Activated CD8-positive, alpha-beta T cell treated with anti-CD3 and anti-CD28 coated beads, Interleukin-2, amount 10 ng/mL, durations not matched to agents 7 days and 5 days (primary cell): ENCODE measurements around the gene AGPAT1. TPM values are rescaled to one million over a fixed set of nuclear protein-coding genes. Genes with fewer than 3 reads are reported as not detected.

ENCODE experiments used
- ATAC-seq: fragments of 150-1000 bp; cut with Tn5 transposase; one replicate; pipeline ENCODE4 v1.10.0; 2021; ENCODE audit warnings: moderate library complexity
- CTCF ChIA-PET: fragments of 350-600 bp; sonication (Branson Sonifier 250); formaldehyde crosslinking; loops from one replicate; lab custom pipeline; 2021; ENCODE audit warnings: antibody characterized with exemption; lab: Charles Lee
- POLR2A ChIA-PET: fragments of 350-600 bp; sonication (Branson Sonifier 250); formaldehyde crosslinking; loops from one replicate; lab custom pipeline; 2021; ENCODE audit warnings: antibody characterized with exemption; lab: Charles Lee
- DNase-seq: peaks from one replicate; pipeline ENCODE4 v3.0.0-alpha.2; 2020
- H3K27ac Mint-ChIP-seq: one replicate; pipeline ENCODE4 v1.8.0; 2021; ENCODE audit warnings: mild to moderate bottlenecking, mixed read lengths
- H3K27me3 Mint-ChIP-seq: one replicate; pipeline ENCODE4 v1.8.0; 2021; ENCODE audit warnings: low read depth, mixed read lengths
- H3K36me3 Mint-ChIP-seq: one replicate; pipeline ENCODE4 v1.8.0; 2021; ENCODE audit warnings: low read depth, mixed read lengths
- H3K4me1 Mint-ChIP-seq: one replicate; pipeline ENCODE4 v1.8.0; 2021; ENCODE audit warnings: low read depth, mixed read lengths
- H3K4me3 Mint-ChIP-seq: one replicate; pipeline ENCODE4 v1.8.0; 2021; ENCODE audit warnings: mild to moderate bottlenecking, mixed read lengths
- H3K9me3 Mint-ChIP-seq: one replicate; pipeline ENCODE4 v1.8.0; 2022; ENCODE audit warnings: mixed read lengths; ENCODE audit not compliant: insufficient read depth
- total RNA-seq, 2 experiments: library from RNA; stranded (reverse); gene quantifications; one replicate each; pipeline ENCODE4 v1.2.3, GENCODE V29; 2021

The AGPAT1 gene
- total RNA-seq, result 10 to 100 TPM; 40.4 to 46.6 TPM

- ChIA-PET POLR2A (interaction anchor here (0.6 to 1.3 kb wide), 7 partner anchors 8 to 49 kb away, joined by 3 to 6 read pairs (median 4); partner anchors contain the start of gene GPSM3), CTCF (interaction anchor here (1.0 to 2.5 kb wide), 4 partner anchors 17 to 57 kb away, joined by 5 to 25 read pairs (median 8); partner anchors contain the start of genes ATF6B and GPSM3)
- ATAC-seq (peak; percentile 57), DNase-seq (peak; percentile 98)
- Mint-ChIP-seq H3K27me3 (no peaks in the 10 kb centered on the region), H3K4me3 (peak within 1 kb of the TSS; percentile 90), H3K36me3 (peaks cover 21% of the 10 kb centered on the region), H3K27ac (peak within 1 kb of the TSS; percentile 92), H3K9me3 (no peaks in the 10 kb centered on the region), H3K4me1 (peaks cover 68% of the 10 kb centered on the region)
These were observed at the start of gene AGPAT1 for GRCh38 chr6:32175711-32176475. AGPAT1 (minus strand) TSS chr6:32176084; CDS start chr6:32171496, 4,588 bp downstream.

- H3K9me3 Mint-ChIP-seq, result no peaks in the 10 kb centered on the region
- no peak for ATAC-seq
These were observed 48.8 kb upstream of the AGPAT1 start for GRCh38 chr6:32224696-32225095.

DNA sequence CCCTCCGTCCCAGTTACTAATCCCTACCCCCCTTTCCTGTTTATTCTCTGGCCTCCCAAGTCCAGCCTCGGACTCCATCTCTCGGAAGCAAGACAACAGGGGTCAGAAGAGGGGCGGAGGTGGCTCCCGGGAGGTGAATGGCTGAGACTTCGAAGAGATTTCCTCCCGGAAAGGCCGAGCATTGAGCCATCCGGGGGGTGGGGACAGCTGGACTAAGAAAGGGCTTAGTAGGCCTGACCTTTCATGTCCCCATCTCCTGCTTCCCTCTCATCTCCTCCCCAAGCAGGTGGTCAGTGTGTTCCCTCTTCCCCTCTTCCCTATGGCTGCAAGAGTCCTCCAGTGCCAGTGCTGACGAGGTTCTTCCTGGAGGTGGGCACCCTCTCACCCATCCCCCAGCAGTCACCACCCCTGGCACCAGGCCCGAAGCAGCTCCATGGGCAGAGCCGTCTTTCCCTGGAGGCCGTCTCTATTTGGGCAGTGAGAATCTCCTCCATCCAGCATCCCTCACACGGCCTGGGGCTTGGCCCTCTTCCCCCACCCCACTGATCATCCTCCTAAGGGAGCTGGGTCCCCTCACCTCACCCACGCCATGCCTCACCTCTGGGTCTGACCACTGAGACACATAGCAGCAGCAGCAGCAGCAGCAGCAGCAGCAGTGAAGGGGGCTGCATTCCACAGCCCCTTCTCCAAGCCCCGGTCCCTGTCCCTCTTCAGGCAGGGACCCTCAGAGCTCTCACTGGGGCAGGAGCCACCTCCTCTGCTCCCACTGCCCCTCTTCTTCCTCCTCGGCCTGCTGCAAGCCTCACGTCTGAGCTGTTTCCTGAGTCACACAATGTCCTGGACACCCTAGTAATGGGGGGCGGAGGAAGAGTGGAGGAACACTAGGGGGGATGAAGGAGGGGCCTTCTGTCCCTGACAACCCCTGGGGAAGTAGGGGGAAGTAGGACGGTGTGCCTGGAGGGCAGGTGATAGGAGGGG is 47.7 kb upstream of the AGPAT1 start, which contains the start of gene NOTCH4:
NOTCH4 (minus strand) TSS at position 810 of the 978 bp plus-strand sequence; CDS start at position 671, 139 bp downstream.
- CTCF ChIA-PET, result no interaction called here
- POLR2A ChIA-PET, result no interaction called here
- no peak within 1 kb of the TSS for H3K4me3 Mint-ChIP-seq
- ATAC-seq (no peak), DNase-seq (no peak)
- no peaks in the 10 kb centered on the region for H3K36me3 Mint-ChIP-seq
- no peaks in the 10 kb centered on the region for H3K9me3 Mint-ChIP-seq
- H3K27me3 Mint-ChIP-seq, result no peaks in the 10 kb centered on the region
- H3K27ac Mint-ChIP-seq, result peak within 1 kb of the TSS; percentile 30
- H3K4me1 Mint-ChIP-seq, result peaks cover 6% of the 10 kb centered on the region

More at GRCh38 chr6:32224696-32225095, 48.8 kb upstream of the AGPAT1 start:
- Mint-ChIP-seq H3K4me1 (peaks cover 6% of the 10 kb centered on the region), H3K27me3 (no peaks in the 10 kb centered on the region), H3K27ac (no peak overlapping the region), H3K36me3 (no peaks in the 10 kb centered on the region), H3K4me3 (no peak overlapping the region)
- POLR2A ChIA-PET, result no interaction called here
- CTCF ChIA-PET, result no interaction called here
- no peak for DNase-seq

- DNase-seq (no peak), ATAC-seq (no peak)
- POLR2A ChIA-PET, result no interaction called here
- Mint-ChIP-seq H3K9me3 (no peaks in the 10 kb centered on the region), H3K27me3 (no peaks in the 10 kb centered on the region), H3K27ac (peak overlapping the region; percentile 30), H3K4me3 (no peak overlapping the region), H3K36me3 (no peaks in the 10 kb centered on the region), H3K4me1 (peaks cover 6% of the 10 kb centered on the region)
- CTCF ChIA-PET, result no interaction called here
These were observed 46.7 kb upstream of the AGPAT1 start for GRCh38 chr6:32222333-32223230.

DNA sequence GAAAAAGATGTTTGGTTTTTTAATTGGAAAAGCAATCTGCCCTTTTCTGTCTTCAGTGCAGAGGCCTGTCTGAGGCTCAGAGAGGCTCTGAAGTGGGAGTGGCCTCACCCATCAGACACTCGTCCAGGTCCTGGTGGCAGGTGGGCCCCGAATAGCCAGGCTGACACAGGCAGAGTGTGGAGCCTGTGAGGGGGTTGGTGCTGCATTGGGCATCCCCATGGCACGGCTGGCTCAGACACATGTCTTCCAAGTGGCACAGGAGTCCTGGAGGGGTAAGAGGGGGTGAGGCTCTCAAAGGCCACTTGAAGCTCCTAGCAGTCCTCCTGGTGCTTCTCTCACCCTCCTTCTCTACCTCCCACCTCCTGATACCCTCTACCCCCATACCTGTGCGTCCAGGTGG is 44.1 kb upstream of the AGPAT1 start:
- ChIA-PET CTCF (no interaction called here), POLR2A (no interaction called here)
- Mint-ChIP-seq H3K36me3 (no peaks in the 10 kb centered on the region), H3K27me3 (no peaks in the 10 kb centered on the region), H3K27ac (no peak overlapping the region), H3K4me1 (peaks cover 13% of the 10 kb centered on the region), H3K4me3 (no peak overlapping the region), H3K9me3 (no peaks in the 10 kb centered on the region)
- DNase-seq (no peak), ATAC-seq (no peak)

GRCh38 chr6:32218167-32218566 is 42.3 kb upstream of the AGPAT1 start:
- H3K9me3 Mint-ChIP-seq, result no peaks in the 10 kb centered on the region
- H3K4me3 Mint-ChIP-seq, result no peak overlapping the region
- peaks cover 14% of the 10 kb centered on the region for H3K4me1 Mint-ChIP-seq
- H3K36me3 Mint-ChIP-seq, result no peaks in the 10 kb centered on the region
- no peak for ATAC-seq
- no peak for DNase-seq
- POLR2A ChIA-PET, result no interaction called here
- no peaks in the 10 kb centered on the region for H3K27me3 Mint-ChIP-seq
- CTCF ChIA-PET, result interaction anchor here (1.5 kb wide), 1 partner anchor 23 kb away, joined by 3 read pairs; no protein-coding TSS in a partner anchor
- H3K27ac Mint-ChIP-seq, result no peak overlapping the region

- ATAC-seq (no peak), DNase-seq (no peak)
- Mint-ChIP-seq H3K36me3 (no peaks in the 10 kb centered on the region), H3K27ac (no peak overlapping the region), H3K9me3 (no peaks in the 10 kb centered on the region), H3K4me1 (peaks cover 8% of the 10 kb centered on the region), H3K27me3 (no peaks in the 10 kb centered on the region), H3K4me3 (no peak overlapping the region)
- ChIA-PET CTCF (no interaction called here), POLR2A (no interaction called here)
These were observed 41.1 kb upstream of the AGPAT1 start for GRCh38 chr6:32216998-32217397.

DNA sequence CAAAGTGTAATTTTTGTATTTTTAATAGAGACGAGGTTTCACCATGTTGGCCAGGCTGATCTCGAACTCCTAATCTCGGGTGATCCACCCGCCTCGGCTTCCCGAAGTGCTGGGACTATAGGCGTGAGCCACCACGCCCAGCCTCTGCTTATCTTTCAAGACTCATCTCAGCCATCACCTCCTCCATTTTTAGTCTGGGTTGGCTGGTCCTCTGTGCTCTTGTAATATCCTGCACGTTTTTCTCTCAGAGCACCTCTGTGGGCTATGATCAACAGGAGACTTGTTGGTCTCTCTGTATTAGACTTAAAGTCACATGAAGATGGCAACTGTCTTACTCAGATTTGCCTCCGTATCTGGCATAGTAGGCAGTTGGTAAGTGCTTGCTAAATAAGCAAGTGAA is 40.4 kb upstream of the AGPAT1 start:
- H3K27ac Mint-ChIP-seq, result no peak overlapping the region
- no peak overlapping the region for H3K4me3 Mint-ChIP-seq
- peaks cover 8% of the 10 kb centered on the region for H3K4me1 Mint-ChIP-seq
- no peaks in the 10 kb centered on the region for H3K27me3 Mint-ChIP-seq
- no peaks in the 10 kb centered on the region for H3K9me3 Mint-ChIP-seq
- no peaks in the 10 kb centered on the region for H3K36me3 Mint-ChIP-seq
- ATAC-seq (no peak), DNase-seq (no peak)
- POLR2A ChIA-PET, result no interaction called here
- CTCF ChIA-PET, result no interaction called here

GRCh38 chr6:32215617-32216016 is 39.7 kb upstream of the AGPAT1 start:
- ChIA-PET POLR2A (no interaction called here), CTCF (no interaction called here)
- Mint-ChIP-seq H3K4me1 (peaks cover 8% of the 10 kb centered on the region), H3K9me3 (no peaks in the 10 kb centered on the region), H3K27me3 (no peaks in the 10 kb centered on the region), H3K4me3 (no peak overlapping the region), H3K36me3 (no peaks in the 10 kb centered on the region), H3K27ac (no peak overlapping the region)
- DNase-seq (no peak), ATAC-seq (no peak)

DNA sequence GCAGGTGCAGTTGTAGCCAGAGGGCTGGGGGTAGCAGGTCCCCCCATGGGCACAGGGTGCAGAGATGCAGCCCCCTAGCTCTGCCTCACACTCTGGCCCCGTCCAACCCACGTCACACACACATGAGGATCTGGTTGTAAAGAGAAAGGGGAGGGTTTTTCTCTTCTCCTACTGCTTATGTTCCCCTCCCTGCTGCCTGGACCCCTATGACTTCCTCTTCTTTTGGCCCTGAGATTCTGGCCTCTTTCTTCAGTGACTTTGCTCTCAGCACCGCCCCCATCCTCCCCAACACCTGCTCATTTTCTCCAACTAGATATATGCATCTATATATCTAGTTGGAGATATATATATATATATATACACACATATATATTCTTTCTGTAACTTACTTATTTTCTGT is 38.2 kb upstream of the AGPAT1 start:
- Mint-ChIP-seq H3K4me3 (no peak overlapping the region), H3K9me3 (no peaks in the 10 kb centered on the region), H3K27ac (no peak overlapping the region), H3K4me1 (peaks cover 8% of the 10 kb centered on the region), H3K36me3 (no peaks in the 10 kb centered on the region), H3K27me3 (no peaks in the 10 kb centered on the region)
- DNase-seq (no peak), ATAC-seq (no peak)
- POLR2A ChIA-PET, result no interaction called here
- CTCF ChIA-PET, result no interaction called here

- Mint-ChIP-seq H3K9me3 (no peaks in the 10 kb centered on the region), H3K36me3 (no peaks in the 10 kb centered on the region), H3K27ac (no peak overlapping the region), H3K4me1 (peaks cover 8% of the 10 kb centered on the region), H3K4me3 (no peak overlapping the region), H3K27me3 (peaks cover 2% of the 10 kb centered on the region)
- ATAC-seq, result no peak
- ChIA-PET POLR2A (no interaction called here), CTCF (no interaction called here)
- DNase-seq, result no peak
These were observed 37.8 kb upstream of the AGPAT1 start for GRCh38 chr6:32213649-32214048.
